ENCODE results near the gene STMN1.

The STMN1 gene

GRCh38 chr1:25906644-25907300 is 553 bp upstream of the STMN1 start:
- H3K4me1 ChIP-seq (ENCODE audit: control insufficient read depth, low read length) = peaks cover 25% of the 10 kb centered on the region
- H4K20me1 ChIP-seq (ENCODE audit: control insufficient read depth, insufficient read depth, low read depth, low read length) = peaks cover 30% of the 10 kb centered on the region
- peak overlapping the region; percentile 70 for H3K4me2 ChIP-seq (ENCODE audit: low read length)
- H3K9me2 ChIP-seq (replicated peaks; ENCODE audit: control insufficient read depth, low read length) = no peaks in the 10 kb centered on the region
- H3K27me3 ChIP-seq (ENCODE audit: control insufficient read depth, low read length) = peaks cover 5% of the 10 kb centered on the region
- no peak overlapping the region for H3K27ac ChIP-seq (ENCODE audit: low read depth, low read length)
- no peaks in the 10 kb centered on the region for H3K9me3 ChIP-seq (ENCODE audit: control insufficient read depth, insufficient read depth, low read length)
- H3K4me3 ChIP-seq (ENCODE audit: low read length) = peak overlapping the region; percentile 93
- peaks cover 38% of the 10 kb centered on the region for H3K36me3 ChIP-seq (ENCODE audit: control insufficient read depth, low read length)
- no peak for TF ChIP-seq EZH2phosphoT487 (IDR thresholded peaks at IDR 0.05; ENCODE audit: borderline replicate concordance, low read length)
- TF ChIP-seq CTCF (IDR thresholded peaks at IDR 0.05; ENCODE audit: low read depth, low read length, poor library complexity, severe bottlenecking) = no peak
- peaks cover 42% of the 10 kb centered on the region for H3K79me2 ChIP-seq (ENCODE audit: control insufficient read depth, low read length)
- peaks cover 29% of the 10 kb centered on the region for H3F3A ChIP-seq (ENCODE audit: control insufficient read depth, insufficient read depth)

- Histone ChIP-seq H3K9me3 (ENCODE audit: control insufficient read depth, insufficient read depth, low read length) (no peaks in the 10 kb centered on the region), H3K27me3 (ENCODE audit: control insufficient read depth, low read length) (peaks cover 5% of the 10 kb centered on the region), H3K4me1 (ENCODE audit: control insufficient read depth, low read length) (peaks cover 25% of the 10 kb centered on the region), H4K20me1 (ENCODE audit: control insufficient read depth, insufficient read depth, low read depth, low read length) (peaks cover 34% of the 10 kb centered on the region), H3K9me2 (replicated peaks; ENCODE audit: control insufficient read depth, low read length) (no peaks in the 10 kb centered on the region), H3F3A (ENCODE audit: control insufficient read depth, insufficient read depth) (peaks cover 40% of the 10 kb centered on the region), H3K4me3 (ENCODE audit: low read length) (peak overlapping the region; percentile 93), H3K79me2 (ENCODE audit: control insufficient read depth, low read length) (peaks cover 57% of the 10 kb centered on the region), H3K36me3 (ENCODE audit: control insufficient read depth, low read length) (peaks cover 54% of the 10 kb centered on the region), H3K27ac (ENCODE audit: low read depth, low read length) (peak overlapping the region; percentile 76), H3K4me2 (ENCODE audit: low read length) (peak overlapping the region; percentile 86)
- no peak for TF ChIP-seq EZH2phosphoT487 (IDR thresholded peaks at IDR 0.05; ENCODE audit: borderline replicate concordance, low read length)
- TF ChIP-seq CTCF (IDR thresholded peaks at IDR 0.05; ENCODE audit: low read depth, low read length, poor library complexity, severe bottlenecking) = peak; percentile 45
Measured at GRCh38 chr1:25904943-25905679, 1.1 kb downstream of the STMN1 start.

GRCh38 chr1:25903986-25904385 is 2.2 kb downstream of the STMN1 start:
- H3K4me3 ChIP-seq (ENCODE audit: low read length) = peak overlapping the region; percentile 93
- H3K9me2 ChIP-seq (replicated peaks; ENCODE audit: control insufficient read depth, low read length) = no peaks in the 10 kb centered on the region
- peaks cover 25% of the 10 kb centered on the region for H3K4me1 ChIP-seq (ENCODE audit: control insufficient read depth, low read length)
- H3K27me3 ChIP-seq (ENCODE audit: control insufficient read depth, low read length) = peaks cover 5% of the 10 kb centered on the region
- peaks cover 37% of the 10 kb centered on the region for H4K20me1 ChIP-seq (ENCODE audit: control insufficient read depth, insufficient read depth, low read depth, low read length)
- H3K9me3 ChIP-seq (ENCODE audit: control insufficient read depth, insufficient read depth, low read length) = no peaks in the 10 kb centered on the region
- H3K79me2 ChIP-seq (ENCODE audit: control insufficient read depth, low read length) = peaks cover 63% of the 10 kb centered on the region
- peaks cover 66% of the 10 kb centered on the region for H3K36me3 ChIP-seq (ENCODE audit: control insufficient read depth, low read length)
- TF ChIP-seq CTCF (IDR thresholded peaks at IDR 0.05; ENCODE audit: low read depth, low read length, poor library complexity, severe bottlenecking) = no peak
- no peak for TF ChIP-seq EZH2phosphoT487 (IDR thresholded peaks at IDR 0.05; ENCODE audit: borderline replicate concordance, low read length)
- peaks cover 51% of the 10 kb centered on the region for H3F3A ChIP-seq (ENCODE audit: control insufficient read depth, insufficient read depth)
- no peak overlapping the region for H3K27ac ChIP-seq (ENCODE audit: low read depth, low read length)
- H3K4me2 ChIP-seq (ENCODE audit: low read length) = peak overlapping the region; percentile 86
